Gastroesophageal sphincter (tissue), 3 donors: ENCODE measurements around the gene PIK3R3.

Experiments
- POLR2A ChIP-seq, 2 donors: fragments of 450-650 bp; IDR thresholded peaks; one replicate each; pipeline ENCODE4 v1.6.1; 2017; ENCODE audit warnings: antibody characterized with exemption in 2 of 2, mild to moderate bottlenecking in 2 of 2, moderate library complexity in 1 of 2
- POLR2AphosphoS5 ChIP-seq: sonication (generic); formaldehyde crosslinking; IDR thresholded peaks from one replicate; pipeline ENCODE4 v1.6.1; 2017; ENCODE audit warnings: antibody characterized with exemption
- TF ChIP-seq, protein P1 (sequence below), 4 experiments: fragments of 200-600 bp in 2 of 4; fragments of 450-650 bp in 2 of 4; sonication (generic) in 1 of 4; IDR thresholded peaks; one replicate each; pipeline ENCODE4 v1.5.1; 2017 to 2019; ENCODE audit warnings: antibody characterized with exemption in 4 of 4, mild to moderate bottlenecking in 2 of 4, moderate library complexity in 2 of 4

DNA sequence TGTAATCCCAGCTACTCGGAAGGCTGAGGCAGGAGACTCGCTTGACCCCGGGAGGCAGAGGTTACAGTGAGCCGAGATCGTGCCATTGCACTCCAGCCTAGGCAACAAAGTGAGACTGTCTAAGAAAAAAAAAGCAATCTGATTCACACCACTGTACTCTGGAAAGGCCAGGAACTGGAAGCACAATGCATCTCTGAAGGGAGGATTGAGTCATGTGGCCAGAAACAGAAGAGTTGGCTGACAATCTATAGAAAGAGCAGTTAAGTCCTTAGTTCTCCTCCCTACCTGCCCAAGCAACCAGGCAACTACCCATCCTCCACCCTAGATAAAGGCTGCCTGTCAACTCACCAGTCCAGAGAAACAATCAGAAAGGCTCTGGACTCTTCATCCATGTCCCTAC is 45.9 kb downstream of the PIK3R3 start:
- TF ChIP-seq POLR2A (IDR thresholded peaks at IDR 0.05) = no peak
- TF ChIP-seq, protein P1, sequence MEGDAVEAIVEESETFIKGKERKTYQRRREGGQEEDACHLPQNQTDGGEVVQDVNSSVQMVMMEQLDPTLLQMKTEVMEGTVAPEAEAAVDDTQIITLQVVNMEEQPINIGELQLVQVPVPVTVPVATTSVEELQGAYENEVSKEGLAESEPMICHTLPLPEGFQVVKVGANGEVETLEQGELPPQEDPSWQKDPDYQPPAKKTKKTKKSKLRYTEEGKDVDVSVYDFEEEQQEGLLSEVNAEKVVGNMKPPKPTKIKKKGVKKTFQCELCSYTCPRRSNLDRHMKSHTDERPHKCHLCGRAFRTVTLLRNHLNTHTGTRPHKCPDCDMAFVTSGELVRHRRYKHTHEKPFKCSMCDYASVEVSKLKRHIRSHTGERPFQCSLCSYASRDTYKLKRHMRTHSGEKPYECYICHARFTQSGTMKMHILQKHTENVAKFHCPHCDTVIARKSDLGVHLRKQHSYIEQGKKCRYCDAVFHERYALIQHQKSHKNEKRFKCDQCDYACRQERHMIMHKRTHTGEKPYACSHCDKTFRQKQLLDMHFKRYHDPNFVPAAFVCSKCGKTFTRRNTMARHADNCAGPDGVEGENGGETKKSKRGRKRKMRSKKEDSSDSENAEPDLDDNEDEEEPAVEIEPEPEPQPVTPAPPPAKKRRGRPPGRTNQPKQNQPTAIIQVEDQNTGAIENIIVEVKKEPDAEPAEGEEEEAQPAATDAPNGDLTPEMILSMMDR (IDR thresholded peaks at IDR 0.05) = no peak
- TF ChIP-seq POLR2AphosphoS5 = no peak
